Measurements from ENCODE around the gene ANKRD28.
"Not testable (repeated sequence)": the region's sequence is repeated elsewhere in the genome, so short reads cannot be mapped to it uniquely, and the experiment has no call there.

The ANKRD28 gene

DNA sequence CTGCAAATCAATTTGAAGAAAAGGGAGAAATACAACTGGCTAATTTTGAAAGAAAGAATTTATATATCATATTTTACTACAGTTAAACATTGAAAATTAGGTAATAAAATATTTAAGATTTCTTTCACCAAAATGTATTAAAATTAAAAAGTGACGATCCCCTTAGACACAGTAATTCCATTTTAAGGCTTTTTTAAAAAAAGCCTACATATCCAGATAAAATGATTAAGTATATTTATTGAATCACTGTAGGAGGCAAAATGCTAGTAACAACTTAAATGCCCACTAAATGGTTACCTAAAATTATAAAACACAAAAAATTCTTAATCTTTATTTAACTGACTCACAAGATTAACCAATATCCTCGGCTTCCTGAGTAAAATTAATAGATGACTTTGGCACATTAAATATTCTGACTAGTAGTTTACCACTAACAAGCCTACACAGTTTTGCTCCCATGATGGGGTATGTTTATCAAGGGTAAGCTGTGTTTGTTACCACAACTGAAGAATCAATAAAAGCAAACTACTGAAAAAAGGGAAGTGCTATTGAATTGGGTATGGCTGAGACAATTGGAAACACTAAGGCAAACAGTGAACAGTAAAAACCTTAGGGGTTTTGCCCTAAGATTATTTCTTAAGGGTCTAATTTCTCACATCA lies 28.4 kb downstream of the ANKRD28 start:
- no peak for DNase-seq

DNA sequence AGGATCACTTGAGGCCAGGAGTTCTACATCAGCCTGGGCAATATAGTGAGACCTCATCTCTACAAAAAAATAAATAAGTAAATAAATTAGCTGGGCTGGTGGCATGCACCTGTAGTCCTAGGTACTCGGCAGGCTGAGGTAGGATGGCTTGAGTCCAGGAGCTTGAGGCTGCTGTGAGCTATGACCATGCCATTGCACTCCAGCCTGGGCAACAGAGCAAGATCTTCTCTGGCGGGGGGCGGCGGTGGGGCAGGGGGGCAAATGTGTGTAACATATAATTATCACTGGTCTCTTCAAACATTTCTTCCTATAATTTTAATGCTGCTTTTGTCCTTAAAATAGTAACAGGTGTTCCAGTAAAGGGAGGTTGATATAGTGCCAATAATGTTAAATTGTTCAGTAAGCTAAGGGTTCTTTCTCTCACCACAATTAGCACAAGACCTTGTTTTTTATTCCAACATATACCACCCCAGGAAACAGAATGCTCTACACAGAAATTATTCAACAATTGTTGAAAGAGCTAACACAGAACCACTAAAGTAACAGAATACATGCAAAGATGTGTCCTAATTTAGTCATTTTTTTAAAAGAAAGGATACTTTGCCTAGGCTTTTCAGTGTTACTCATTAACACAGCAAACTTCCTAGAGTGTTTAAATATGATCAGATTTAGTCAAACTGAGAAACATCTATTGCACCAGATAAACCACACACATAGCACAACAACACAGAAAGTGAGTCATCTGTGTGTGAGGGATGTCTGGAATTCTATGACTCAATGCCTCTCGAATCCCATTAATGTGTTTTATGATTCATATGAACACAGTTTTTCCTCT lies 29.1 kb downstream of the ANKRD28 start:
- no peak for DNase-seq

DNA sequence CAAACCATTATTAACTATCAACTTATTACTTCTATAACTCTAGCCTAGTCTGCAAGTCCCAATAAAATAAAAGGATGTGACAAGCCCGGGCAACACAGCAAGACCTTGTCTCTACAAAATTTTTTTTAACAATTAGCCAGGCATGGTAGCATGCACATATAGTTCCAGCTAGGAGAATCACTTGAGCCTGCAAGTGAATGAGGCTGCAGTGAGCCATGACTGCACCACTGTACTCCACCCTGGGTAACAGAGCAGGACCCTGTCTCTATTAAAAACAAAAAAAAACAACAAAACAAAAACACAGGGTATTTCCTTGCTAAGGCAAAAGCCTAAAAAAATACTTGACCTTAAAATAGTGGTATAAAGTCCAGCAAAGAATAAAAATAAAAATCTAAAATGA lies 31.4 kb downstream of the ANKRD28 start:
- no peak for DNase-seq

- no peak for DNase-seq
Observed at GRCh38 chr3:15758295-15758694, 39.5 kb downstream of the ANKRD28 start.

DNA sequence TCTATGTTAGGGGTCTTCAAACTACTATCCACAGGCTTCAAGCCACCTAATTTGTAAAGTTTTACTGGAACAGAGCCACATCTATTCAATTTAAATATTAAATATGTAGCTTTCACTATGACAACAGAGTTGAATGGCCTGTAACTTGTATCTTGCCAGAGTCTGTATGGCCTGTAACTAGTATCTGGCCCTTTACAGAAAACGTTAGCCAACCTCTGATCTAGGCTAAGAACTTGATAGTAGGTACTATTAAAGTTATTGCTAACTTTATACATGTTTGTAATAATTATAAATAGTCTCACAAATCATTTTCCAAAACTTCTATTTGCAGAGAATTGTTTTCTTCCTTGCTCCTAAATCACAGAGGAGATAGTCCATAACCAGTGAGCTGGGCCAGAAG lies 40.0 kb downstream of the ANKRD28 start:
- DNase-seq, result no peak

- DNase-seq, result no peak
Observed at GRCh38 chr3:15756505-15756904, 41.3 kb downstream of the ANKRD28 start.

DNA sequence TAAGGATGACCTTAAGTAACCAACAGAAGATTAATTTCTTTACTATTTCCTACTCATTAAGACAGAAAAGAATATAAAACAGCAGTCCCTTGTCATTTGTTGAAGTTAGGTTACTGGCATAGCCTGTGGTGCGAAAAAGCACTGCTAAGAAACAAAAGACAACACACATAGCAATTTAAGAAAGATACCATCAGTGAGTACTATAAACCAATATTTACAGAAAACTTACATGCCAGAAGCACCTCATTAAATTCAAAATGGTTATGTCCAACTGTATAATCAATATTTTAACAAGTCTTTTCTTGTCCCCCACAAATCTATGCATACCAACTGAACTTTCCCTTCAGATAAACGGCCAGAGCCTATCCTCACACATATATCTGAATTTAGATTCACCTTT lies 42.0 kb downstream of the ANKRD28 start:
- DNase-seq, result no peak

DNA sequence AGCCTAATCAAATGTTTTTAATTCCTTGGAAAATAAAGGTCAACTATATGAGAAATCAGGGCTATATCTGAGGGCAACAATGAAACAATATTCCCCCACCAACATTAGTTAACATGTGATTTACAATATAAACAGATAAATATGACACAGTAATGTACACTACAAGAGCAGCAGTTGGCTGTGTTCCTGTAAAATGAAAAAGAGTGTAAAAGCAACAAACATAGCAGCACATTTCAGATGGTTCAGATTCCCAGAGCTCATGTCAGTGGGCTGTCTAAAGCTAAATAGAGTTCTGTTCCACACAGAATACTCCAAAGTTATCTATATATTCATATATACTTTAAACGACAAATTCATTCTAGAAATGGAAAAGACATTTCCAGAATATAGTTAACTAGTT lies 42.6 kb downstream of the ANKRD28 start:
- no peak for DNase-seq

GRCh38 chr3:15754047-15754446 lies 43.7 kb downstream of the ANKRD28 start:
- no peak for DNase-seq

GRCh38 chr3:15753056-15753710 lies 44.6 kb downstream of the ANKRD28 start:
- no peak for DNase-seq

- DNase-seq, result no peak
Observed at GRCh38 chr3:15750879-15751278, 46.9 kb downstream of the ANKRD28 start.

GRCh38 chr3:15750143-15750542 lies 47.6 kb downstream of the ANKRD28 start:
- DNase-seq, result no peak

DNA sequence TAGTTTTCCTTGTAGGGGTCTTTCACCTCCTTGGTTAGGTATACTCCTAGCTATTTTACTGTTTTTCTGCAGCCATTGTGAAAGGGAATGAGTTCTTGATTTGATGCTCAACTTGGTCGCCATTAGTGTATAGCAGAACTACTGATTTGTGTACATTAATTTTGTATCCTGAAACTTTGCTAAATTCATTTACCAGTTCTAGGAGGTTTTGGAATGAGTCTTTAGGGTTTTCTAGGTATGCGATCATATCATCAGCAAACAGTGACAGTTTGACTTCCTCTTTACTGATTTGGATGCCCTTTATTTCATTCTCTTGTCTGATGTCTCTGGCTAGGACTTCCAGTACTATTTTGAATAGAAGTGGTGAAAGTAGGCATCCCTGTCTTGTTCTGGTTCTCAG lies 51.9 kb downstream of the ANKRD28 start:
- DNase-seq, result not testable (repeated sequence)

- DNase-seq, result no peak
Observed at GRCh38 chr3:15744176-15744575, 53.6 kb downstream of the ANKRD28 start.

DNA sequence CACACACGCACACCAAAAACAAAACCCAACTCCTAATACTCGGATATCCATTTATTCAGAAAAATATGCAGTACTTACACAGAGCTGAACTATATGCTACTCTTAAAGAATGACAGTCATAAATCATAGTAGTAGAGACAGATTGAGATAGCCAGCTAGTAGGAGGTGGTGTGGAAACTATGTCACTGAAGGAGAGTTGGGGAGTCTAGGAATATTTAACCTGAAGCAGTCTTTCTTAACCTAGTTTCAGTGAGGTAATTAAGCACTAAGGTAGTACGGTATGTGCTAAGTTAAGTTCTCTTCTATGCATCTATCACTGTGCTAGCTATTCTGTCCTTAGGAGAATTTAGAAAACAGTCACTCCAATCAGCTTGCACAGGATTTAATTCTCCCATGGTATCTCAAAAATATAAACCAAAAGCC lies 54.2 kb downstream of the ANKRD28 start:
- no peak for DNase-seq

GRCh38 chr3:15742236-15742635 lies 55.5 kb downstream of the ANKRD28 start:
- DNase-seq, result not testable (repeated sequence)

DNA sequence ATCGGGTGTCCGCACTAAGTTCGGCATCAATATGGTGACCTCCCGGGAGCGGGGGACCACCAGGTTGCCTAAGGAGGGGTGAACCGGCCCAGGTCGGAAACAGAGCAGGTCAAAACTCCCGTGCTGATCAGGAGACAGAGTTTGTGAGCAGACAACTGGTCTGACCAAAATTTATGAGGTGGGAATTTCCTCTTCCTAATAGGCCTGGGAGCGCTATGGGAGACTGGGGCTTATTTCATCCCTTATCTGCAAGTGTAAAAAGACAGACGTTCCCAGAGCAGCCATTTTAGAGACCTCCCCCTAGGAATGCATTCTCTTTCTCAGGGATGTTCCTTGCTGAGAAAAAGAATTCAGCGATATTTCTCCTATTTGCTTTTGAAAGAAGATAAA lies 59.2 kb downstream of the ANKRD28 start:
- DNase-seq, result not testable (repeated sequence)

GRCh38 chr3:15731024-15731423 lies 66.8 kb downstream of the ANKRD28 start:
- DNase-seq, result no peak

- DNase-seq, result no peak
Observed at GRCh38 chr3:15728766-15729165, 69.0 kb downstream of the ANKRD28 start.

- no peak for DNase-seq
Observed at GRCh38 chr3:15726881-15727280, 70.9 kb downstream of the ANKRD28 start.

DNA sequence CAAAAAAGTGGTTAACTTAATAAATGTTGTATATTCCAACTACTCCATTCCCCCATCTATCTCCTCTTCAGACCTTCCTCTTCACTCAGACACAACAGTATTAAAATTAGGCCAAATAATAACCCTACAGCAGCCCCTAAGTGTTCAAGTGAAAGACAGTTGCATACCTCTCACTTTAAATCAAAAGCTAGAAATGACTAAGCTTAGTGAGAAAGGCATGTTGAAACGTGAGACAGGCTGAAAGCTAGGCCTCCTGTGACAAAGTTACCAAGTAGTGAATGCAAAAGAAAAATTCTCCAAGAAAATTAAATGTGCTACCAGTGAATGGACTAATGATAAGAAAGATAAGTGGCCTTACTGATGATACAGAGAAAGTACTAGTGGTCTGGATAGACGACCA lies 71.7 kb downstream of the ANKRD28 start:
- DNase-seq, result no peak

DNA sequence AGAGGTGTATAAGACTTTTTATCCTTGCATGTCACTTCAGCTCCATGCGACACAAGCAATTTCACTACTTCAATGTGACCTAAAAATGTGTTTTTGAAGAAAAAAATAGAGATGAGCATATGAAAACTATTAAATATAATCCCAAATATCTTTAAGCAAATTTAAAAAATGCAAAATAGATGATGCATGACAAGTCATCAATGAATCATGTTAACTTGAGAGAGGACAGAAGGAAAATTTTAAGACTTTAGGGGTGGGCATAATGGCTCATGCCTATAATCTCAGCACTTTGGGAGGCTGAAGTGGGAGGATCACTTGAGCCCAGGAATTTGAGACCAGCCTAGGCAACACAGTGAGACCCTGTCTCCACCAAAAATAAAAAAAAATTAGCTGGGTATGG lies 73.3 kb downstream of the ANKRD28 start:
- no peak for DNase-seq

GRCh38 chr3:15723624-15723884 lies 74.2 kb downstream of the ANKRD28 start:
- no peak for DNase-seq

- DNase-seq, result no peak
Observed at GRCh38 chr3:15722877-15723623, 74.7 kb downstream of the ANKRD28 start.

All from CD4-positive, alpha-beta T cell treated with Interferon alpha-2 for 1 hour (primary cell).